HCT116 (cell line): ENCODE data around the gene NUDT14. TPM values are rescaled to one million over a fixed set of nuclear protein-coding genes. Genes with fewer than 3 reads are reported as not detected.

Experiments used
- ATAC-seq: fragments of 200-7000 bp; cut with Tn5 transposase; 2 replicates; pipeline ENCODE4 v1.9.1; 2020; ENCODE audit warnings: mild to moderate bottlenecking, moderate library complexity
- BruUV-seq: library from RNA; stranded (reverse); fragments of 400-500 nt; replicated peaks from 2 replicates; lab custom pipeline; 2021; lab: Mats Ljungman, UMichigan
- CTCF ChIA-PET: fragments of 300-600 bp; sonication (Branson Sonifier 250); formaldehyde crosslinking; loops from one replicate; lab custom pipeline; 2021; ENCODE audit warnings: antibody characterized with exemption; lab: Charles Lee
- POLR2A ChIA-PET: fragments of 300-600, 350-600 bp; sonication (Branson Sonifier 250); formaldehyde crosslinking; loops from one replicate; lab custom pipeline; 2021; ENCODE audit warnings: antibody characterized with exemption; lab: Charles Lee
- RAD21 ChIA-PET, 2 experiments: fragments of 300-600 bp; sonication (Branson Sonifier 250); formaldehyde crosslinking; loops; one replicate each; lab custom pipeline; 2023; ENCODE audit warnings: low total read pairs in 2 of 2; ENCODE audit not compliant: uncharacterized antibody in 2 of 2, unreplicated experiment in 2 of 2, low non-redundant PET in 1 of 2; lab: Charles Lee
- DNase-seq: peaks from one replicate; pipeline ENCODE4 v3.0.0-alpha.2; 2010; ENCODE audit warnings: low read depth, low spot score
- H2AFZ ChIP-seq: fragments of 200-600 bp; shearing (Covaris generic), sonication (generic); 2 replicates; pipeline ENCODE4 v1.6.1; 2017; ENCODE audit warnings: low read depth, mixed run types, mixed read lengths, antibody characterized with exemption, low read length; ENCODE audit not compliant: poor library complexity, severe bottlenecking
- H3K27ac ChIP-seq: 2 replicates; pipeline ENCODE4 v1.5.1; 2012; ENCODE audit warnings: low read depth, low read length
- H3K27me3 ChIP-seq: fragments of 200-600 bp; sonication (generic); 2 replicates; pipeline ENCODE4 v1.6.1; 2016; ENCODE audit warnings: mixed run types, low read length, mixed read lengths; ENCODE audit not compliant: insufficient read depth
- H3K36me3 ChIP-seq, 2 experiments: fragments of 200-500 bp in 1 of 2; fragments of 200-600 bp in 1 of 2; sonication (Bioruptor generic) in 1 of 2; sonication (generic) in 1 of 2; 2 replicates each; pipeline versions ENCODE4 v1.5.1 to v1.6.1; 2014 to 2016; ENCODE audit warnings: low read length in 2 of 2, inconsistent platforms in 1 of 2, mixed read lengths in 1 of 2, mixed run types in 1 of 2; ENCODE audit not compliant: insufficient read depth in 2 of 2, control insufficient read depth in 1 of 2
- H3K4me1 ChIP-seq, 2 experiments: fragments of 200-600 bp in 1 of 2; sonication (generic) in 1 of 2; 2 replicates each; pipeline versions ENCODE4 v1.5.1 to v1.6.1; 2012 to 2017; ENCODE audit warnings: low read length in 2 of 2, inconsistent platforms in 1 of 2, mild to moderate bottlenecking in 1 of 2, mixed read lengths in 1 of 2, mixed run types in 1 of 2, moderate library complexity in 1 of 2; ENCODE audit not compliant: insufficient read depth in 2 of 2, control insufficient read depth in 1 of 2
- H3K4me2 ChIP-seq: fragments of 200-600 bp; sonication (generic); 2 replicates; pipeline ENCODE4 v1.6.1; 2017; ENCODE audit warnings: mixed run types, low read length, mixed read lengths
- H3K4me3 ChIP-seq, 2 experiments: fragments of 200-600 bp in 1 of 2; sonication (generic) in 1 of 2; replicated peaks in 1 of 2; 2 replicates each; pipeline ENCODE4 v1.5.1; 2011 to 2016; ENCODE audit warnings: low read length in 2 of 2, control low read depth in 1 of 2, low read depth in 1 of 2, mild to moderate bottlenecking in 1 of 2, mixed read lengths in 1 of 2, mixed run types in 1 of 2
- H3K79me2 ChIP-seq: fragments of 200-600 bp; sonication (generic); 2 replicates; pipeline ENCODE4 v1.6.1; 2017; ENCODE audit warnings: mild to moderate bottlenecking, mixed run types, low read length, moderate library complexity, mixed read lengths; ENCODE audit not compliant: insufficient read depth
- H3K9ac ChIP-seq: fragments of 200-600 bp; sonication (generic); 2 replicates; pipeline ENCODE4 v1.6.1; 2016; ENCODE audit warnings: low read length, mixed read lengths
- H3K9me2 ChIP-seq: fragments of 200-600 bp; sonication (generic), shearing (Covaris generic); 2 replicates; pipeline ENCODE4 v1.6.1; 2017; ENCODE audit warnings: mixed run types, mild to moderate bottlenecking, moderate library complexity; ENCODE audit not compliant: insufficient read depth
- H3K9me3 ChIP-seq, 2 experiments: fragments of 200-500 bp in 1 of 2; fragments of 200-600 bp in 1 of 2; sonication (Bioruptor generic) in 1 of 2; sonication (generic) in 1 of 2; 2 replicates each; pipeline ENCODE4 v1.6.1; 2014 to 2017; ENCODE audit warnings: low read length in 2 of 2, mixed read lengths in 2 of 2, inconsistent platforms in 1 of 2, low read depth in 1 of 2, mild to moderate bottlenecking in 1 of 2, mixed run types in 1 of 2, moderate library complexity in 1 of 2; ENCODE audit not compliant: control insufficient read depth in 1 of 2, insufficient read depth in 1 of 2
- H4K20me1 ChIP-seq: fragments of 200-600 bp; sonication (generic), shearing (Covaris generic); 2 replicates; pipeline ENCODE4 v1.6.1; 2017; ENCODE audit warnings: mixed run types, mild to moderate bottlenecking, moderate library complexity; ENCODE audit not compliant: insufficient read depth
- CBX3 ChIP-seq: IDR thresholded peaks from 2 replicates; pipeline ENCODE4 v1.6.1; 2012; ENCODE audit warnings: low read depth
- FOSL1 ChIP-seq: IDR thresholded peaks from 2 replicates; pipeline ENCODE4 v1.6.1; 2012; ENCODE audit warnings: low read depth
- JUND ChIP-seq: IDR thresholded peaks from 2 replicates; pipeline ENCODE4 v1.6.1; 2012
- POLR2A ChIP-seq: IDR thresholded peaks from 2 replicates; pipeline ENCODE4 v1.7.0; 2011; ENCODE audit warnings: borderline replicate concordance; ENCODE audit not compliant: insufficient read depth, insufficient read length; ENCODE audit errors: extremely low read depth
- POLR2AphosphoS5 ChIP-seq: IDR thresholded peaks from 2 replicates; pipeline ENCODE4 v1.6.1; 2011; ENCODE audit warnings: mild to moderate bottlenecking, low read depth, low read length, moderate library complexity
- REST ChIP-seq: IDR thresholded peaks from 2 replicates; pipeline ENCODE4 v1.6.1; 2012; ENCODE audit warnings: low read depth
- SRF ChIP-seq: IDR thresholded peaks from 2 replicates; pipeline ENCODE4 v1.6.1; 2012; ENCODE audit warnings: low read depth
- YY1 ChIP-seq: IDR thresholded peaks from 2 replicates; pipeline ENCODE4 v1.6.1; 2011; ENCODE audit warnings: low read length, low read depth, moderate library complexity, mild to moderate bottlenecking; ENCODE audit not compliant: insufficient replicate concordance; ENCODE audit errors: extremely low read depth
- ZFX ChIP-seq: fragments of 450-650 bp; IDR thresholded peaks from 2 replicates; pipeline ENCODE4 v1.6.1; 2017
- intact Hi-C: fragments of 100-400 bp; cut with micrococcal nuclease; formaldehyde crosslinking; loops from 2 replicates; pipeline ENCODE4 v1.10.0; 2022
- total RNA-seq: library from RNA; stranded (reverse); gene quantifications from one replicate; pipeline ENCODE4 v1.2.1, GENCODE V29; 2021; ENCODE audit not compliant: unreplicated experiment
- TF ChIP-seq, protein P1 (sequence below): IDR thresholded peaks from 2 replicates; pipeline ENCODE4 v1.6.1; 2012

Gene NUDT14
- total RNA-seq, 1 experiment from 2014 or later: 56.1 TPM

GRCh38 chr14:105219043-105219612 lies 38.0 kb upstream of the NUDT14 start:
- H3K4me1 ChIP-seq: no peaks in the 10 kb centered on the region
- no peaks in the 10 kb centered on the region for H3K79me2 ChIP-seq
- H3K9ac ChIP-seq: no peak overlapping the region
- ATAC-seq (no peak), DNase-seq (no peak)
- H2AFZ ChIP-seq: no peak overlapping the region
- CTCF ChIA-PET: no interaction called here
- H3K4me3 ChIP-seq: no peak overlapping the region
- POLR2A ChIA-PET: no interaction called here
- RAD21 ChIA-PET: no interaction called here
- H3K27me3 ChIP-seq: no peaks in the 10 kb centered on the region
- intact Hi-C loops: no loop called here
- H4K20me1 ChIP-seq: no peaks in the 10 kb centered on the region
- H3K27ac ChIP-seq: no peak overlapping the region
- no peaks in the 10 kb centered on the region for H3K9me2 ChIP-seq
- H3K9me3 ChIP-seq: no peaks in the 10 kb centered on the region
- peaks cover 7 to 10% of the 10 kb centered on the region in 2 experiments; a peak in 3 of 4 replicates for H3K36me3 ChIP-seq
- H3K4me2 ChIP-seq: no peak overlapping the region
- BruUV-seq: no TSS peak
- no peak for TF ChIP-seq ZFX
- no peak for TF ChIP-seq SRF
- TF ChIP-seq POLR2A: no peak
- no peak for TF ChIP-seq REST
- no peak for TF ChIP-seq JUND
- TF ChIP-seq, protein P1, sequence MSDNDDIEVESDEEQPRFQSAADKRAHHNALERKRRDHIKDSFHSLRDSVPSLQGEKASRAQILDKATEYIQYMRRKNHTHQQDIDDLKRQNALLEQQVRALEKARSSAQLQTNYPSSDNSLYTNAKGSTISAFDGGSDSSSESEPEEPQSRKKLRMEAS: no peak
- TF ChIP-seq CBX3: no peak
- no peak for TF ChIP-seq YY1
- no peak for TF ChIP-seq POLR2AphosphoS5
- no peak for TF ChIP-seq FOSL1
